ENCODE data around the gene ADGRL3.

ADGRL3 gene

GRCh38 chr4:61400439-61401038 lies 200.4 kb downstream of the ADGRL3 start:
- Mint-ChIP-seq H3K9me3 (no peaks in the 10 kb centered on the region), H3K27ac (no peak overlapping the region), H3K36me3 (no peaks in the 10 kb centered on the region), H3K4me1 (no peaks in the 10 kb centered on the region), H3K4me3 (no peak overlapping the region), H3K27me3 (no peaks in the 10 kb centered on the region)

GRCh38 chr4:61401771-61402170 lies 201.6 kb downstream of the ADGRL3 start:
- no peak overlapping the region for H3K4me3 Mint-ChIP-seq
- no peak overlapping the region for H3K27ac Mint-ChIP-seq
- no peaks in the 10 kb centered on the region for H3K36me3 Mint-ChIP-seq
- no peaks in the 10 kb centered on the region for H3K4me1 Mint-ChIP-seq
- no peaks in the 10 kb centered on the region for H3K9me3 Mint-ChIP-seq
- H3K27me3 Mint-ChIP-seq, result no peaks in the 10 kb centered on the region

- no peak overlapping the region for H3K4me3 Mint-ChIP-seq
- H3K4me1 Mint-ChIP-seq, result no peaks in the 10 kb centered on the region
- no peaks in the 10 kb centered on the region for H3K27me3 Mint-ChIP-seq
Measured at GRCh38 chr4:61405307-61405706, 205.2 kb downstream of the ADGRL3 start.

GRCh38 chr4:61406677-61407076 lies 206.6 kb downstream of the ADGRL3 start:
- Mint-ChIP-seq H3K4me1 (no peaks in the 10 kb centered on the region), H3K4me3 (no peak overlapping the region), H3K27ac (no peak overlapping the region), H3K9me3 (no peaks in the 10 kb centered on the region), H3K36me3 (no peaks in the 10 kb centered on the region), H3K27me3 (no peaks in the 10 kb centered on the region)

More at GRCh38 chr4:61405307-61405706, 205.2 kb downstream of the ADGRL3 start:
- H3K9me3 Mint-ChIP-seq, result no peaks in the 10 kb centered on the region
- no peak overlapping the region for H3K27ac Mint-ChIP-seq
- H3K36me3 Mint-ChIP-seq, result no peaks in the 10 kb centered on the region

- no peaks in the 10 kb centered on the region for H3K4me1 Mint-ChIP-seq
- no peak overlapping the region for H3K4me3 Mint-ChIP-seq
- H3K27ac Mint-ChIP-seq, result no peak overlapping the region
- no peaks in the 10 kb centered on the region for H3K36me3 Mint-ChIP-seq
- H3K9me3 Mint-ChIP-seq, result peaks cover 5% of the 10 kb centered on the region
- no peaks in the 10 kb centered on the region for H3K27me3 Mint-ChIP-seq
Measured at GRCh38 chr4:61407642-61408618, 207.8 kb downstream of the ADGRL3 start.

DNA sequence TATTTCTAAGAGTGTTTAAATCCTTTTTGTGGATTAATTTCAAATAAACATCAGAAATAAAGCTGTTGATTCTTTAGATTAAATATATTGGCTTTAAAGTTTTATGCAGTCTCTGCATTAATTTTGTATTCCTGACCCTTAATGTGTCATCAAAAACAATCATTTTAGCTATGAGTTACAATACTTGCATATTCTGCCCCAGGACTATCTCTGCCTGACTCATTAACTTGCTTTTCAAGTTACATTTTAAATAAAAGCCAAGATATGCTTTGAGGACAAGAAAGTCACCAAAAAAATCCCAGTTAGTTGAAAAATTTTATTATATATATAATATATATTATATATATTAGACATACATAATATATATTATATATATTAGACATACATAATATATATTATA lies 208.7 kb downstream of the ADGRL3 start:
- no peaks in the 10 kb centered on the region for H3K4me1 Mint-ChIP-seq
- H3K27ac Mint-ChIP-seq, result no peak overlapping the region
- H3K36me3 Mint-ChIP-seq, result no peaks in the 10 kb centered on the region
- H3K27me3 Mint-ChIP-seq, result no peaks in the 10 kb centered on the region
- H3K4me3 Mint-ChIP-seq, result no peak overlapping the region
- peaks cover 5% of the 10 kb centered on the region for H3K9me3 Mint-ChIP-seq

DNA sequence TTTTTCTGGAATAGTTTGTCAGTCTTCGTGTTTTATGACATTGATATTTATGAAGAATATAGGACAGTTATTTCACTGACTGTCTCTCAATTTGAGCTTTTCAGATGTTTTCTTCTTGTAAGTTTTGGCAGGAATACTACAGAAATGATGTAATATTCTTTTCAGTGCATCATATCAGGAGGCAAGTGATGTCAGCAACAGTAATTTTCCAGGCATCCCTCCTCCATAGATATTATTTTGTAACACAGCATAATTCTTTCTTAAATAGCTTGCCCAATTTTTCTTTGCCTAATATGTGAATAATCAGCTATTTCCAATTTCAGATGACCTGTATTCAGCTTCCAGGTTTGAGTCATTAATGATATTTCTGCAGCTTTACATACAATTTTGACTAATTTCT lies 211.1 kb downstream of the ADGRL3 start:
- H3K27ac Mint-ChIP-seq, result no peak overlapping the region
- no peak overlapping the region for H3K4me3 Mint-ChIP-seq
- no peaks in the 10 kb centered on the region for H3K27me3 Mint-ChIP-seq
- no peaks in the 10 kb centered on the region for H3K36me3 Mint-ChIP-seq
- no peaks in the 10 kb centered on the region for H3K4me1 Mint-ChIP-seq
- H3K9me3 Mint-ChIP-seq, result peaks cover 5% of the 10 kb centered on the region

DNA sequence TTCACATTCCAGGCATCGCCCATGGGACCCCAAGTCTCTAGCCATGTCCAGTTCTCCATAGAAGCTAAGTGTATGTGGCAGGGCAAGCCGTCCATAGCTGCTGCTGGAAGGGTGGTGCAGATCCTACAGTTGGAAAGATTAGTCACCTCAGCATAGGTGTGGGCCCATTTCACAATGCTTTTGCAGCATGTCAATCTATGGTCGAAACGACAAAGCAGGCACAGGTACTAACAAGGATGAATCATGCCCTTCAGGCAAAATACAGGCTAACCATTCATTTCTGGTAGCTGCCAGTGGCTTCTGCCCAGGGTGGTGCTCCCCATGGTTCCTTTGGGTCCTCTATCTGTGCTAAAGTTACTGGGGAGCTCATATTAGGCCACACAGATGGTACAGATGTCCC lies 225.2 kb downstream of the ADGRL3 start:
- Mint-ChIP-seq H3K9me3 (peaks cover 8% of the 10 kb centered on the region), H3K36me3 (no peaks in the 10 kb centered on the region), H3K4me3 (no peak overlapping the region), H3K27me3 (no peaks in the 10 kb centered on the region), H3K27ac (no peak overlapping the region), H3K4me1 (no peaks in the 10 kb centered on the region)

DNA sequence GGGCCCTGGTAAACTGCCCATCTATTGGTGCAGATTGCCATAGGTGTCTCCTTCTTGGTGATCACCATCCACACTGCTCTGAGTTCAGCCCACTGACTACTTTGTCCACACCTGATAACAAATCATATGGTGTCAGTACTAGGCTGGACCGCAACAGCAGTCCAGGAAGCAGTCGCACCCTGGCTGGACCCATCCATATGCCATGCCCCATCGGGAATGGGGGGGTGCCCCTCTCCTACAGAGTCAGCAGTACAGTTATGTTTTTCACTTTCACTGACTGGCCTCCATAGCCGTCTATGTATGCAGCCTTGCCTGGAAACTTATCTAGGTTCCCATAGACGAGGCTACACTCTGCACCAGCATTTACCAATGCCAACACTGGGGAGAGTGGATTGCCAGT lies 226.1 kb downstream of the ADGRL3 start:
- H3K36me3 Mint-ChIP-seq, result no peaks in the 10 kb centered on the region
- no peaks in the 10 kb centered on the region for H3K4me1 Mint-ChIP-seq
- peaks cover 8% of the 10 kb centered on the region for H3K9me3 Mint-ChIP-seq
- H3K4me3 Mint-ChIP-seq, result no peak overlapping the region
- H3K27me3 Mint-ChIP-seq, result no peaks in the 10 kb centered on the region
- H3K27ac Mint-ChIP-seq, result no peak overlapping the region

- no peaks in the 10 kb centered on the region for H3K27me3 Mint-ChIP-seq
- H3K36me3 Mint-ChIP-seq, result no peaks in the 10 kb centered on the region
- peaks cover 8% of the 10 kb centered on the region for H3K9me3 Mint-ChIP-seq
- H3K27ac Mint-ChIP-seq, result no peak overlapping the region
- no peak overlapping the region for H3K4me3 Mint-ChIP-seq
- no peaks in the 10 kb centered on the region for H3K4me1 Mint-ChIP-seq
Measured at GRCh38 chr4:61427099-61427817, 227.1 kb downstream of the ADGRL3 start.

DNA sequence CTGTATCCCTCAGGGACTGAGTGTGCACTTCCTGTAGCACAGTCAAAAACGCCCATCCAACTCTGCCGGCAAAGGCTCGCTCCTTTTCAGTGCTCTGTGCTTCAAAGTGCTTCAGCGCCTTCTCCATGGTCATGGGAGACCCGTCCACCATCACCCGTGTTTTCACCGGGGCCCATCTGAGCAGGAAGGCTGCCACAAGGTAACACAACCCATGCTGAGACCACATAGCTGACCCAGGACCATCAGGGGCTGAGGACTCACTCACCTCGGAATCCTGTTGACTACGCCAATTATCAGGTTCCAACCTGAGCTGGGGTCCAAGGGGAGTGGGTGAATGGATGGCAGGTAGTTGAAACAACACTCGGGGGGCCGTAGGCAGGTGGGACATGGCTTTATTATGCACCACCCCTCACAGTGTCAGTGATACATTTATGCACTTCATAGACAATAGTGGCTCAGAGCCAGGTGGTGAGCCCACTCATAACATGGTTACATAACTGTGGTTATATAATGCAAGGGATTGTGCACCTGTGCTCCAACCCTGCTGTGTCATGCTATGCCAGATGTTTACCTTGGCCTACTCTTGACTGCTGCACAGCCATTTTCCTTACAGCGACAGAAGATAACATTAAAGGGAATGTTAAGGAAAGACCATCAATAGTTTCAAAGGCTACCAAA lies 227.8 kb downstream of the ADGRL3 start:
- no peaks in the 10 kb centered on the region for H3K4me1 Mint-ChIP-seq
- no peak overlapping the region for H3K27ac Mint-ChIP-seq
- no peaks in the 10 kb centered on the region for H3K36me3 Mint-ChIP-seq
- H3K27me3 Mint-ChIP-seq, result no peaks in the 10 kb centered on the region
- no peak overlapping the region for H3K4me3 Mint-ChIP-seq
- peaks cover 8% of the 10 kb centered on the region for H3K9me3 Mint-ChIP-seq

- Mint-ChIP-seq H3K4me1 (no peaks in the 10 kb centered on the region), H3K4me3 (no peak overlapping the region), H3K27ac (no peak overlapping the region), H3K36me3 (no peaks in the 10 kb centered on the region), H3K27me3 (no peaks in the 10 kb centered on the region), H3K9me3 (no peaks in the 10 kb centered on the region)
Measured at GRCh38 chr4:61428950-61429349, 228.8 kb downstream of the ADGRL3 start.

- H3K36me3 Mint-ChIP-seq, result no peaks in the 10 kb centered on the region
- no peak overlapping the region for H3K4me3 Mint-ChIP-seq
- H3K9me3 Mint-ChIP-seq, result no peaks in the 10 kb centered on the region
- no peak overlapping the region for H3K27ac Mint-ChIP-seq
- no peaks in the 10 kb centered on the region for H3K4me1 Mint-ChIP-seq
- no peaks in the 10 kb centered on the region for H3K27me3 Mint-ChIP-seq
Measured at GRCh38 chr4:61431131-61431530, 231.0 kb downstream of the ADGRL3 start.

GRCh38 chr4:61437923-61438322 lies 237.8 kb downstream of the ADGRL3 start:
- no peaks in the 10 kb centered on the region for H3K4me1 Mint-ChIP-seq
- H3K36me3 Mint-ChIP-seq, result no peaks in the 10 kb centered on the region
- no peaks in the 10 kb centered on the region for H3K27me3 Mint-ChIP-seq
- H3K27ac Mint-ChIP-seq, result no peak overlapping the region
- peaks cover 10% of the 10 kb centered on the region for H3K9me3 Mint-ChIP-seq
- H3K4me3 Mint-ChIP-seq, result no peak overlapping the region

GRCh38 chr4:61440321-61440720 lies 240.2 kb downstream of the ADGRL3 start:
- Mint-ChIP-seq H3K9me3 (peaks cover 10% of the 10 kb centered on the region), H3K4me3 (no peak overlapping the region), H3K27me3 (no peaks in the 10 kb centered on the region), H3K27ac (no peak overlapping the region), H3K4me1 (no peaks in the 10 kb centered on the region), H3K36me3 (no peaks in the 10 kb centered on the region)
